Hepatocyte (in vitro differentiated cells): ENCODE data around the gene AGAP1. TPM values are rescaled to one million over a fixed set of nuclear protein-coding genes. Genes with fewer than 3 reads are reported as not detected.

ENCODE experiments used
- DNase-seq: peaks from one replicate; pipeline ENCODE4 v3.0.0-alpha.2; 2016; ENCODE audit warnings: low spot score
- H2AFZ ChIP-seq: fragments of 200-600 bp; sonication (generic); 2 replicates; pipeline ENCODE4 v1.6.0; 2016; ENCODE audit warnings: antibody characterized with exemption, mild to moderate bottlenecking
- H3K27ac ChIP-seq: fragments of 200-600 bp; sonication (generic); 2 replicates; pipeline ENCODE4 v1.5.1; 2016; ENCODE audit warnings: mild to moderate bottlenecking
- H3K27me3 ChIP-seq: fragments of 200-600 bp; sonication (generic); 2 replicates; pipeline ENCODE4 v1.6.1; 2016
- H3K36me3 ChIP-seq: fragments of 200-600 bp; sonication (generic); replicated peaks from 2 replicates; pipeline ENCODE4 v1.5.1; 2016; ENCODE audit warnings: low read depth; ENCODE audit not compliant: insufficient read depth
- H3K4me1 ChIP-seq: fragments of 200-600 bp; sonication (generic); 2 replicates; pipeline ENCODE4 v1.5.1; 2016; ENCODE audit warnings: mild to moderate bottlenecking, moderate library complexity; ENCODE audit not compliant: insufficient read depth
- H3K4me2 ChIP-seq: fragments of 200-600 bp; sonication (generic); 2 replicates; pipeline ENCODE4 v1.6.0; 2016
- H3K4me3 ChIP-seq: fragments of 200-600 bp; sonication (generic); 2 replicates; pipeline ENCODE4 v1.5.1; 2016; ENCODE audit warnings: mild to moderate bottlenecking
- H3K79me2 ChIP-seq: fragments of 200-600 bp; sonication (generic); 2 replicates; pipeline ENCODE4 v1.6.0; 2017; ENCODE audit warnings: mild to moderate bottlenecking
- H3K9me2 ChIP-seq: fragments of 200-600 bp; sonication (generic); replicated peaks from 2 replicates; pipeline ENCODE4 v1.6.0; 2017; ENCODE audit warnings: mild to moderate bottlenecking; ENCODE audit not compliant: insufficient read depth
- H3K9me3 ChIP-seq: fragments of 200-600 bp; sonication (generic); 2 replicates; pipeline ENCODE4 v1.5.1; 2016; ENCODE audit warnings: low read depth, mild to moderate bottlenecking
- H4K20me1 ChIP-seq: fragments of 200-600 bp; sonication (generic); 2 replicates; pipeline ENCODE4 v1.6.0; 2016; ENCODE audit warnings: mild to moderate bottlenecking; ENCODE audit not compliant: insufficient read depth, poor library complexity, severe bottlenecking
- CTCF ChIP-seq: fragments of 200-600 bp; sonication (generic); IDR thresholded peaks from 2 replicates; pipeline ENCODE4 v1.5.1; 2016; ENCODE audit warnings: antibody characterized with exemption, mild to moderate bottlenecking; ENCODE audit not compliant: poor library complexity
- EZH2 ChIP-seq: fragments of 200-600 bp; sonication (generic); IDR thresholded peaks from 2 replicates; pipeline ENCODE4 v1.6.1; 2016; ENCODE audit warnings: antibody characterized with exemption, mild to moderate bottlenecking, borderline replicate concordance
- EZH2phosphoT487 ChIP-seq: fragments of 200-600 bp; sonication (generic); IDR thresholded peaks from one replicate; pipeline ENCODE4 v1.6.1; 2018; ENCODE audit warnings: antibody characterized with exemption, mild to moderate bottlenecking, low read depth, moderate library complexity; ENCODE audit not compliant: unreplicated experiment, severe bottlenecking
- WGBS: methylation state at CpG from one replicate; pipeline ENCODE4 v1.1.6; 2016; ENCODE audit warnings: low lambda C conversion rate; ENCODE audit errors: missing lambda C conversion rate; 5-methylcytosine and 5-hydroxymethylcytosine counted together
- polyA plus RNA-seq: library from polyadenylated mRNA; unstranded; fragments of >200 nt; fragmentation: Nextera tagmentation; extraction: Ambion mirVana; gene quantifications from 2 replicates; pipeline ENCODE4 v1.2.1, GENCODE V29; 2016
- total RNA-seq: library from RNA; depleted of rRNA; stranded (reverse); fragments of >200 nt; gene quantifications from 2 replicates; pipeline ENCODE4 v1.2.3, GENCODE V29; 2014

The AGAP1 gene
- total and polyA plus RNA-seq, 2 experiments from 2014 or later: 12.1 to 20.0 TPM

- H3K79me2 ChIP-seq: no peaks in the 10 kb centered on the region
- no peaks in the 10 kb centered on the region for H3K27me3 ChIP-seq
- no peak for DNase-seq
- WGBS: 65% methylated on average over 4 of the region's 4 CpGs
- no peaks in the 10 kb centered on the region for H3K9me2 ChIP-seq
- H2AFZ ChIP-seq: no peak overlapping the region
- peaks cover 18% of the 10 kb centered on the region for H3K4me1 ChIP-seq
- no peak overlapping the region for H3K4me2 ChIP-seq
- H4K20me1 ChIP-seq: no peaks in the 10 kb centered on the region
- no peaks in the 10 kb centered on the region for H3K36me3 ChIP-seq
- no peak for TF ChIP-seq EZH2
- no peak for TF ChIP-seq CTCF
- TF ChIP-seq EZH2phosphoT487: no peak
- no peak overlapping the region for H3K27ac ChIP-seq
- no peak overlapping the region for H3K4me3 ChIP-seq
- no peaks in the 10 kb centered on the region for H3K9me3 ChIP-seq
These were observed 579.4 kb downstream of the AGAP1 start for GRCh38 chr2:236073246-236073645.

GRCh38 chr2:236073867-236074655 lies 580.2 kb downstream of the AGAP1 start:
- TF ChIP-seq CTCF (no peak), EZH2 (no peak)
- no peaks in the 10 kb centered on the region for H4K20me1 ChIP-seq
- H3K36me3 ChIP-seq: no peaks in the 10 kb centered on the region
- H3K4me3 ChIP-seq: no peak overlapping the region
- H3K79me2 ChIP-seq: no peaks in the 10 kb centered on the region
- H3K4me2 ChIP-seq: peak overlapping the region; percentile 45
- H2AFZ ChIP-seq: no peak overlapping the region
- peaks cover 23% of the 10 kb centered on the region for H3K4me1 ChIP-seq
- no peaks in the 10 kb centered on the region for H3K9me3 ChIP-seq
- no peaks in the 10 kb centered on the region for H3K27me3 ChIP-seq
- DNase-seq: no peak
- no peaks in the 10 kb centered on the region for H3K9me2 ChIP-seq
- H3K27ac ChIP-seq: peak overlapping the region; percentile 47
- 55% methylated on average over 8 of the region's 8 CpGs for WGBS

- no peaks in the 10 kb centered on the region for H3K27me3 ChIP-seq
- 91% methylated on average over 11 of the region's 11 CpGs for WGBS
- H3K9me3 ChIP-seq: no peaks in the 10 kb centered on the region
- H3K27ac ChIP-seq: no peak overlapping the region
- no peak overlapping the region for H3K4me3 ChIP-seq
- TF ChIP-seq CTCF: no peak
- no peak for TF ChIP-seq EZH2phosphoT487
- TF ChIP-seq EZH2: no peak
- H3K9me2 ChIP-seq: no peaks in the 10 kb centered on the region
- no peaks in the 10 kb centered on the region for H3K36me3 ChIP-seq
- no peak overlapping the region for H3K4me2 ChIP-seq
- H3K4me1 ChIP-seq: peaks cover 23% of the 10 kb centered on the region
- H2AFZ ChIP-seq: no peak overlapping the region
- no peaks in the 10 kb centered on the region for H4K20me1 ChIP-seq
- DNase-seq: no peak
- no peaks in the 10 kb centered on the region for H3K79me2 ChIP-seq
These were observed 582.0 kb downstream of the AGAP1 start for GRCh38 chr2:236075802-236076201.
